Keratinocyte (primary cell): ENCODE measurements around the gene KRT23. TPM values are rescaled to one million over a fixed set of nuclear protein-coding genes. Genes with fewer than 3 reads are reported as not detected.

Source experiments
- DNase-seq: peaks from one replicate; pipeline ENCODE4 v3.0.0-alpha.2; 2011; ENCODE audit warnings: low read depth, missing footprints, low spot score
- FAIRE-seq: peaks from 2 replicates; lab custom pipeline; 2011; peaks lifted over from hg19 to GRCh38; lab: Jason Lieb, UNC
- H2AFZ ChIP-seq: 2 replicates; pipeline ENCODE4 v1.6.0; 2012; ENCODE audit warnings: low read length, control low read depth, inconsistent platforms; ENCODE audit not compliant: control insufficient read depth
- H3K27ac ChIP-seq: 2 replicates; pipeline ENCODE4 v1.5.1; 2011; ENCODE audit warnings: low read length; ENCODE audit not compliant: control insufficient read depth, insufficient read depth
- H3K27me3 ChIP-seq: 3 replicates; pipeline ENCODE4 v1.6.0; 2011; ENCODE audit warnings: low read length; ENCODE audit not compliant: control insufficient read depth, insufficient read depth; ENCODE audit errors: extremely low read depth
- H3K36me3 ChIP-seq, 2 experiments: 2 replicates in 1 of 2; 3 replicates in 1 of 2; pipeline ENCODE4 v1.5.1; 2011; ENCODE audit warnings: low read length in 2 of 2, mild to moderate bottlenecking in 1 of 2; ENCODE audit not compliant: control insufficient read depth in 2 of 2, insufficient read depth in 2 of 2; ENCODE audit errors: extremely low read depth in 1 of 2
- H3K4me1 ChIP-seq: 3 replicates; pipeline ENCODE4 v1.5.1; 2011; ENCODE audit warnings: low read length; ENCODE audit not compliant: control insufficient read depth, insufficient read depth; ENCODE audit errors: extremely low read depth
- H3K4me2 ChIP-seq: 3 replicates; pipeline ENCODE4 v1.6.0; 2011; ENCODE audit warnings: low read depth, low read length; ENCODE audit not compliant: control insufficient read depth, insufficient read depth; ENCODE audit errors: extremely low read depth
- H3K4me3 ChIP-seq, 3 experiments: fragments of 200-600 bp in 1 of 3; sonication (generic) in 1 of 3; 2 replicates in 2 of 3; 3 replicates in 1 of 3; pipeline ENCODE4 v1.5.1; 2011 to 2016; ENCODE audit warnings: low read length in 3 of 3, mild to moderate bottlenecking in 3 of 3, control low read depth in 2 of 3, inconsistent platforms in 1 of 3, low read depth in 1 of 3, mixed read lengths in 1 of 3, mixed run types in 1 of 3, moderate library complexity in 1 of 3; ENCODE audit not compliant: control insufficient read depth in 2 of 3, insufficient read depth in 2 of 3; ENCODE audit errors: extremely low read depth in 1 of 3
- H3K79me2 ChIP-seq: 2 replicates; pipeline ENCODE4 v1.6.0; 2012; ENCODE audit warnings: low read length; ENCODE audit not compliant: control insufficient read depth, insufficient read depth
- H3K9ac ChIP-seq: 3 replicates; pipeline ENCODE4 v1.6.0; 2011; ENCODE audit warnings: low read length; ENCODE audit not compliant: control insufficient read depth, insufficient read depth; ENCODE audit errors: extremely low read depth
- H3K9me1 ChIP-seq: 3 replicates; pipeline ENCODE4 v1.6.0; 2011; ENCODE audit warnings: low read length; ENCODE audit not compliant: control insufficient read depth, insufficient read depth; ENCODE audit errors: extremely low read depth
- H3K9me3 ChIP-seq: 2 replicates; pipeline ENCODE4 v1.5.1; 2012; ENCODE audit warnings: low read depth, low read length; ENCODE audit not compliant: control insufficient read depth
- H4K20me1 ChIP-seq: 3 replicates; pipeline ENCODE4 v1.6.0; 2011; ENCODE audit warnings: low read length; ENCODE audit not compliant: control insufficient read depth, insufficient read depth; ENCODE audit errors: extremely low read depth
- EZH2 ChIP-seq: IDR thresholded peaks from one replicate; pipeline ENCODE4 v1.6.1; 2012; ENCODE audit warnings: inconsistent platforms, mild to moderate bottlenecking, low read length, moderate library complexity
- dilution Hi-C: fragments of 300-500 bp; cut with MboI; formaldehyde crosslinking; loops from one replicate; pipeline ENCODE4 v1.7.0; 2020; ENCODE audit warnings: low sequenced_read_pairs; ENCODE audit not compliant: extremely low pct_ligation_motif_present
- polyA plus RNA-seq, 5 experiments: library from polyadenylated mRNA; depleted of rRNA in 3 of 5; stranded (reverse) in 3 of 5; stranded (forward) in 1 of 5; unstranded in 1 of 5; fragments of >200 nt; gene quantifications; 1 replicate in 1 of 5; 2 replicates in 3 of 5; 3 replicates in 1 of 5; pipeline versions ENCODE4 v1.2.1 to v1.2.3, GENCODE V29; 2011 to 2012; ENCODE audit warnings: missing spikeins in 2 of 5, low read depth in 1 of 5, low replicate concordance in 1 of 5
- TF ChIP-seq, protein P1 (sequence below), 3 experiments: IDR thresholded peaks in 1 of 3; conservative IDR thresholded peaks in 1 of 3; optimal IDR thresholded peaks in 1 of 3; 2 replicates in 2 of 3; 3 replicates in 1 of 3; pipeline versions ENCODE3 to v1.5.1; 2011; ENCODE audit warnings: low read length in 3 of 3, mild to moderate bottlenecking in 3 of 3, moderate library complexity in 2 of 3, control low read depth in 1 of 3, inconsistent platforms in 1 of 3; ENCODE audit not compliant: insufficient read depth in 2 of 3; ENCODE audit errors: extremely low read depth in 1 of 3

The KRT23 gene
- polyA plus RNA-seq, 1 donor (not counting 4 experiments of a cell fraction or from before 2014, with no cell fraction given) = 8.2 TPM

DNA sequence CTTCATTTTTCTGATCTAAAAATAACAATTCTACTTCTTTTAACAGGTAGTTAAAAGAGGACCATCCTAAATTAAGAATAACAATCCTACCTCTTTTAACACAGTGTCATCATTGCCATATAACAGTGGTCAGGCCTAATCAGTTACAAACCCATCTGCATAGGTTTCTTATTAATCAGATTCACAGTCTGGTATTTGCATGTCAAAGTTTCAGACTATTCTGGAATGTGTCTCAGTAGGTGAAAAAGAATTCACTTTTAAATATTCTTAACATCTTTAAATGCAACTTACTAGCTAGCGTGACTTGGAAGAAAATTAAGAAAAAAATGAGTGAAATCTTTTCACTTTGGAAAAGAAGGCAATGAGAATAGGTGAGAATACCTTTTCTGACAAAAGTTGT, 63.6 kb downstream of the KRT23 start:
- H3K27me3 ChIP-seq = no peaks in the 10 kb centered on the region

DNA sequence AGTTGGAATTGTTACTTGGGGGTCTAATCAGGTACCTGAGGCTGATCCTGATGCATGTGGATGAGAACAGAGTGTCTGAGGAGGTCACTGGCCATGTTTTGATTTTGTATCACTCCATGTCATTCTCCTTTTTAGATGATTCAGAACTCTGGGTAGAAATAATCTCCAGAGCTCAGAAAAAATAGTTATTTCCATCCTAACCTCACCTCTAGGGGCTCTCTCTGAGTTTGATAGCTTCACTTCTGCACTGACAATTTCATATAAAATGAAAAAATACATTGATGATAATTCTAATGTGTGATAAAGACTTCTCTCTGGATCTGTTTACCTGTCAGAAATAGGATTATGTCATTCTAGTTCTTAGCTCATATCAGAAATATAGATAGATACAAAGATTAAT, 64.2 kb downstream of the KRT23 start:
- no peaks in the 10 kb centered on the region for H3K9me3 ChIP-seq
- FAIRE-seq (no peak), DNase-seq (no peak)
- no peak overlapping the region for H3K4me3 ChIP-seq
- no peak overlapping the region for H3K27ac ChIP-seq
- H3K79me2 ChIP-seq = no peaks in the 10 kb centered on the region
- no peaks in the 10 kb centered on the region for H4K20me1 ChIP-seq
- TF ChIP-seq, protein P1, sequence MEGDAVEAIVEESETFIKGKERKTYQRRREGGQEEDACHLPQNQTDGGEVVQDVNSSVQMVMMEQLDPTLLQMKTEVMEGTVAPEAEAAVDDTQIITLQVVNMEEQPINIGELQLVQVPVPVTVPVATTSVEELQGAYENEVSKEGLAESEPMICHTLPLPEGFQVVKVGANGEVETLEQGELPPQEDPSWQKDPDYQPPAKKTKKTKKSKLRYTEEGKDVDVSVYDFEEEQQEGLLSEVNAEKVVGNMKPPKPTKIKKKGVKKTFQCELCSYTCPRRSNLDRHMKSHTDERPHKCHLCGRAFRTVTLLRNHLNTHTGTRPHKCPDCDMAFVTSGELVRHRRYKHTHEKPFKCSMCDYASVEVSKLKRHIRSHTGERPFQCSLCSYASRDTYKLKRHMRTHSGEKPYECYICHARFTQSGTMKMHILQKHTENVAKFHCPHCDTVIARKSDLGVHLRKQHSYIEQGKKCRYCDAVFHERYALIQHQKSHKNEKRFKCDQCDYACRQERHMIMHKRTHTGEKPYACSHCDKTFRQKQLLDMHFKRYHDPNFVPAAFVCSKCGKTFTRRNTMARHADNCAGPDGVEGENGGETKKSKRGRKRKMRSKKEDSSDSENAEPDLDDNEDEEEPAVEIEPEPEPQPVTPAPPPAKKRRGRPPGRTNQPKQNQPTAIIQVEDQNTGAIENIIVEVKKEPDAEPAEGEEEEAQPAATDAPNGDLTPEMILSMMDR (optimal IDR thresholded peaks at IDR 0.05 in 1 of 3, IDR thresholded peaks at IDR 0.05 in 1 of 3, conservative IDR thresholded peaks at IDR 0.05 in 1 of 3; ENCODE audit: extremely low read depth in 1 of 3, insufficient read depth in 2 of 3, low read length in 3 of 3) = no peak
- TF ChIP-seq EZH2 = no peak
- H3K36me3 ChIP-seq = no peaks in the 10 kb centered on the region
- H3K4me2 ChIP-seq = no peak overlapping the region
- H3K27me3 ChIP-seq = no peaks in the 10 kb centered on the region
- H2AFZ ChIP-seq = no peak overlapping the region
- dilution Hi-C loops = no loop called here
- no peak overlapping the region for H3K9ac ChIP-seq
- H3K9me1 ChIP-seq = no peaks in the 10 kb centered on the region
- H3K4me1 ChIP-seq = no peaks in the 10 kb centered on the region

More for the DNA sequence above, 63.6 kb downstream of the KRT23 start:
- Histone ChIP-seq H4K20me1 (no peaks in the 10 kb centered on the region), H2AFZ (no peak overlapping the region), H3K9ac (no peak overlapping the region), H3K4me3 (no peak overlapping the region), H3K79me2 (no peaks in the 10 kb centered on the region), H3K4me2 (no peak overlapping the region), H3K27ac (no peak overlapping the region), H3K36me3 (no peaks in the 10 kb centered on the region), H3K9me3 (no peaks in the 10 kb centered on the region), H3K4me1 (no peaks in the 10 kb centered on the region), H3K9me1 (no peaks in the 10 kb centered on the region)
- no peak for DNase-seq
- no peak for FAIRE-seq
- dilution Hi-C loops = no loop called here
- TF ChIP-seq, protein P1 (optimal IDR thresholded peaks at IDR 0.05 in 1 of 3, IDR thresholded peaks at IDR 0.05 in 1 of 3, conservative IDR thresholded peaks at IDR 0.05 in 1 of 3; ENCODE audit: extremely low read depth in 1 of 3, insufficient read depth in 2 of 3, low read length in 3 of 3) = no peak
- no peak for TF ChIP-seq EZH2

Other genes starting within 250 kb of the KRT23 start
- 1.0 to 1.8 TPM (median 1.3 TPM) in 3 replicates for gene KRT24, start 233.9 kb downstream of the KRT23 start, polyA plus RNA-seq
- gene KRT25, start 182.3 kb downstream of the KRT23 start, polyA plus RNA-seq = not detected in 3 replicates
- not detected in 3 replicates for gene KRT26, start 165.4 kb downstream of the KRT23 start, polyA plus RNA-seq
- gene KRT27, start 155.1 kb downstream of the KRT23 start, polyA plus RNA-seq = 0.05 TPM in 1 of 3 replicates, not detected in the others
- not detected in 3 replicates for gene KRT28, start 137.7 kb downstream of the KRT23 start, polyA plus RNA-seq
- 27.2 to 67.9 TPM (median 66.2 TPM) in 3 replicates for gene KRT10, start 115.0 kb downstream of the KRT23 start, polyA plus RNA-seq
- not detected in 3 replicates for gene KRT12, start 70.4 kb downstream of the KRT23 start, polyA plus RNA-seq
- gene KRT20, start 52.4 kb downstream of the KRT23 start, polyA plus RNA-seq = not detected in 3 replicates
- gene KRT39, start 29.3 kb upstream of the KRT23 start, polyA plus RNA-seq = 0.05 TPM in 1 of 3 replicates, not detected in the others
- gene KRT40, start 46.7 kb upstream of the KRT23 start, polyA plus RNA-seq = 0.03 TPM in 2 of 3 replicates, not detected in the other
- gene KRTAP3-3, start 56.5 kb upstream of the KRT23 start, polyA plus RNA-seq = not detected in 3 replicates
- gene KRTAP3-2, start 62.3 kb upstream of the KRT23 start, polyA plus RNA-seq = not detected in 3 replicates
- gene KRTAP3-1, start 71.5 kb upstream of the KRT23 start, polyA plus RNA-seq = not detected in 3 replicates
- gene KRTAP1-5, start 89.6 kb upstream of the KRT23 start, polyA plus RNA-seq = 0.05 to 0.23 TPM (median 0.08 TPM) in 3 replicates
- not detected in 3 replicates for gene KRTAP1-4, start 92.5 kb upstream of the KRT23 start, polyA plus RNA-seq
- not detected in 3 replicates for gene KRTAP1-3, start 97.2 kb upstream of the KRT23 start, polyA plus RNA-seq
- gene KRTAP1-1, start 103.8 kb upstream of the KRT23 start, polyA plus RNA-seq = 0.07 to 0.13 TPM in 2 of 3 replicates, not detected in the other
- not detected in 3 replicates for gene KRTAP2-1, start 109.7 kb upstream of the KRT23 start, polyA plus RNA-seq
- not detected in 3 replicates for gene KRTAP2-2, start 117.6 kb upstream of the KRT23 start, polyA plus RNA-seq
- 8.4 to 21.3 TPM (median 9.0 TPM) in 3 replicates for gene KRTAP2-3, start 122.5 kb upstream of the KRT23 start, polyA plus RNA-seq
- 0.12 TPM in 1 of 3 replicates, not detected in the others for gene KRTAP2-4, start 128.2 kb upstream of the KRT23 start, polyA plus RNA-seq
- not detected in 3 replicates for gene KRTAP4-7, start 146.5 kb upstream of the KRT23 start, polyA plus RNA-seq
- not detected in 3 replicates for gene KRTAP4-8, start 160.5 kb upstream of the KRT23 start, polyA plus RNA-seq
- gene KRTAP4-16, start 164.6 kb upstream of the KRT23 start, polyA plus RNA-seq = not detected in 3 replicates
- not detected in 3 replicates for gene KRTAP4-9, start 167.7 kb upstream of the KRT23 start, polyA plus RNA-seq
- not detected in 3 replicates for gene KRTAP4-11, start 180.7 kb upstream of the KRT23 start, polyA plus RNA-seq
- gene KRTAP4-12, start 186.5 kb upstream of the KRT23 start, polyA plus RNA-seq = not detected in 3 replicates
- not detected in 3 replicates for gene KRTAP4-6, start 202.9 kb upstream of the KRT23 start, polyA plus RNA-seq
- gene KRTAP4-5, start 212.2 kb upstream of the KRT23 start, polyA plus RNA-seq = not detected in 3 replicates
- gene KRTAP4-4, start 223.1 kb upstream of the KRT23 start, polyA plus RNA-seq = not detected in 3 replicates
- gene KRTAP4-3, start 230.6 kb upstream of the KRT23 start, polyA plus RNA-seq = not detected in 3 replicates
- gene KRTAP4-2, start 240.6 kb upstream of the KRT23 start, polyA plus RNA-seq = not detected in 3 replicates
- not detected in 3 replicates for gene KRTAP4-1, start 247.3 kb upstream of the KRT23 start, polyA plus RNA-seq